Measurements from ENCODE around the gene MYPOP. TPM values are rescaled to one million over a fixed set of nuclear protein-coding genes. Genes with fewer than 3 reads are reported as not detected.

The MYPOP gene
- total and polyA plus RNA-seq, 12 donors, result 2.1 to 14.3 (median 7.1) TPM

GRCh38 chr19:45879055-45879454, 23.4 kb downstream of the MYPOP start:
- no peaks in the 10 kb centered on the region for H3K27me3 ChIP-seq
- 71 to 86% (median 80%) methylated on average over 8 of the region's 8 CpGs for WGBS, 4 donors
- H3K4me1 ChIP-seq (replicated peaks in 1 of 2), result peaks cover 4 to 18% of the 10 kb centered on the region in 2 donors
- peaks cover 0 to 2% of the 10 kb centered on the region in 2 donors for H3K36me3 ChIP-seq (replicated peaks in 1 of 2)
- TF ChIP-seq POLR2A (IDR thresholded peaks at IDR 0.05) (no peak), CTCF (IDR thresholded peaks at IDR 0.05) (no peak)
- H3K4me3 ChIP-seq, result no peak overlapping the region
- no peak for DNase-seq
- H3K27ac ChIP-seq, result no peak overlapping the region
- intact Hi-C loops (cut with DNase I), result no loop called here
- H3K9me3 ChIP-seq (replicated peaks in 1 of 3), result no peaks in the 10 kb centered on the region

- intact Hi-C loops (cut with DNase I), result no loop called here
- no peaks in the 10 kb centered on the region for H3K27me3 ChIP-seq
- DNase-seq, result no peak
- WGBS, 4 donors, result 78 to 89% (median 80%) methylated on average over 7 to 11 of the region's 11 CpGs
- H3K4me3 ChIP-seq, result no peak overlapping the region
- no peaks in the 10 kb centered on the region for H3K36me3 ChIP-seq (replicated peaks in 1 of 2)
- no peak for TF ChIP-seq POLR2A (IDR thresholded peaks at IDR 0.05)
- no peak for TF ChIP-seq CTCF (IDR thresholded peaks at IDR 0.05)
- H3K27ac ChIP-seq, result no peak overlapping the region
- peaks cover 0 to 10% of the 10 kb centered on the region in 2 donors for H3K4me1 ChIP-seq (replicated peaks in 1 of 2)
- no peaks in the 10 kb centered on the region for H3K9me3 ChIP-seq (replicated peaks in 1 of 3)
These were observed 24.2 kb downstream of the MYPOP start for GRCh38 chr19:45878043-45878794.

GRCh38 chr19:45876411-45877197, 25.8 kb downstream of the MYPOP start:
- intact Hi-C loops (cut with DNase I), result no loop called here
- no peak for DNase-seq
- Histone ChIP-seq H3K36me3 (replicated peaks in 1 of 2) (no peaks in the 10 kb centered on the region), H3K27ac (peak overlapping the region in 2 of 5 donors; percentile 44 to 71), H3K9me3 (replicated peaks in 1 of 3) (no peaks in the 10 kb centered on the region), H3K4me3 (no peak overlapping the region), H3K4me1 (replicated peaks in 1 of 2) (no peaks in the 10 kb centered on the region), H3K27me3 (no peaks in the 10 kb centered on the region)
- WGBS, 4 donors, result 35 to 70% (median 40%) methylated on average over 12 to 41 of the region's 41 CpGs
- no peak for TF ChIP-seq CTCF (IDR thresholded peaks at IDR 0.05)
- TF ChIP-seq POLR2A (IDR thresholded peaks at IDR 0.05), result no peak

GRCh38 chr19:45876161-45876410, 26.3 kb downstream of the MYPOP start:
- 53 to 65% (median 56%) methylated on average over 4 of the region's 4 CpGs for whole genome bisulfite sequencing, 4 donors
- no peak for TF ChIP-seq CTCF (IDR thresholded peaks at IDR 0.05)
- TF ChIP-seq POLR2A (IDR thresholded peaks at IDR 0.05), result no peak
- no peaks in the 10 kb centered on the region for H3K4me1 ChIP-seq (replicated peaks in 1 of 2)
- H3K36me3 ChIP-seq (replicated peaks in 1 of 2), result no peaks in the 10 kb centered on the region
- DNase-seq, result no peak
- H3K27ac ChIP-seq, result no peak overlapping the region
- H3K4me3 ChIP-seq, result no peak overlapping the region
- intact Hi-C loops (cut with DNase I), result no loop called here
- no peaks in the 10 kb centered on the region for H3K27me3 ChIP-seq
- H3K9me3 ChIP-seq (replicated peaks in 1 of 3), result no peaks in the 10 kb centered on the region

Measured in adrenal gland (tissue), 12 donors.